Gastrocnemius medialis (tissue), 4 donors: Measurements from ENCODE around the gene MRPL39. TPM values are rescaled to one million over a fixed set of nuclear protein-coding genes. Genes with fewer than 3 reads are reported as not detected.
A peak's percentile ranks its signal among the peaks of the same experiment; 100 is the strongest.

Experiments used
- ATAC-seq, 2 donors: fragments of 150-250 bp; one replicate each; pipeline ENCODE4 v1.9.1; 2016
- DNase-seq, 2 donors: peaks; one replicate each; pipeline ENCODE4 v3.0.0-alpha.2; 2019
- H3K27ac ChIP-seq, 4 donors: fragments of 200-600 bp; sonication (generic); 1 replicate in 1 of 4; 2 replicates in 3 of 4; pipeline ENCODE4 v1.5.1; 2016 to 2018; ENCODE audit warnings: mild to moderate bottlenecking in 2 of 4, moderate library complexity in 1 of 4
- H3K27me3 ChIP-seq, 3 donors: fragments of 200-600 bp; sonication (generic) in 2 of 3; 1 replicate in 1 of 3; 2 replicates in 2 of 3; pipeline versions ENCODE4 v1.5.1 to v1.6.0; 2016 to 2019; ENCODE audit warnings: mild to moderate bottlenecking in 1 of 3, moderate library complexity in 1 of 3
- H3K36me3 ChIP-seq, 2 donors: fragments of 200-600 bp; sonication (generic) in 1 of 2; one replicate each; pipeline ENCODE4 v1.5.1; 2017 to 2018
- H3K4me1 ChIP-seq, 2 donors: fragments of 200-600 bp; sonication (generic) in 1 of 2; one replicate each; pipeline ENCODE4 v1.5.1; 2016 to 2017; ENCODE audit warnings: mild to moderate bottlenecking in 2 of 2
- H3K4me3 ChIP-seq, 4 donors: fragments of 200-600 bp; sonication (generic) in 3 of 4; 1 replicate in 1 of 4; 2 replicates in 3 of 4; pipeline ENCODE4 v1.5.1; 2016 to 2019; ENCODE audit warnings: mild to moderate bottlenecking in 2 of 4
- H3K9me3 ChIP-seq, 3 donors: fragments of 200-600 bp; sonication (generic) in 2 of 3; 1 replicate in 1 of 3; 2 replicates in 2 of 3; pipeline ENCODE4 v1.5.1; 2016 to 2019
- POLR2A ChIP-seq, 2 donors: fragments of 450-650 bp; IDR thresholded peaks; one replicate each; pipeline ENCODE4 v1.6.1; 2017; ENCODE audit warnings: antibody characterized with exemption in 2 of 2, mild to moderate bottlenecking in 2 of 2, moderate library complexity in 2 of 2
- in situ Hi-C, 4 donors: fragments of 200-750 bp; cut with MboI; loops; one replicate each; pipeline versions ENCODE4 v1.15.0 to v1.8.0; 2017; ENCODE audit warnings: low sequenced_read_pairs in 4 of 4
- intact Hi-C: fragments of 100-400 bp; cut with DNase I; formaldehyde crosslinking; loops from one replicate; pipeline ENCODE4 v1.15.1; 2023; ENCODE audit warnings: low total_unique reads
- total RNA-seq, 4 donors: library from RNA; depleted of rRNA; stranded (reverse); fragments of >200 nt; gene quantifications; one replicate each; pipeline versions ENCODE4 v1.1.0 to v1.2.3, GENCODE V29; 2016
- TF ChIP-seq, protein P1 (sequence below), 5 experiments: fragments of 450-650 bp in 3 of 5; fragments of 200-600 bp in 2 of 5; sonication (generic) in 2 of 5; IDR thresholded peaks in 4 of 5; conservative IDR thresholded peaks in 1 of 5; 1 replicate in 4 of 5; 2 replicates in 1 of 5; pipeline ENCODE4 v1.5.1; 2016 to 2019; ENCODE audit warnings: antibody characterized with exemption in 5 of 5, mild to moderate bottlenecking in 3 of 5, moderate library complexity in 3 of 5

The MRPL39 gene
- total RNA-seq, 4 donors from 2014 or later: 27.1 to 56.6 (median 39.0) TPM

DNA sequence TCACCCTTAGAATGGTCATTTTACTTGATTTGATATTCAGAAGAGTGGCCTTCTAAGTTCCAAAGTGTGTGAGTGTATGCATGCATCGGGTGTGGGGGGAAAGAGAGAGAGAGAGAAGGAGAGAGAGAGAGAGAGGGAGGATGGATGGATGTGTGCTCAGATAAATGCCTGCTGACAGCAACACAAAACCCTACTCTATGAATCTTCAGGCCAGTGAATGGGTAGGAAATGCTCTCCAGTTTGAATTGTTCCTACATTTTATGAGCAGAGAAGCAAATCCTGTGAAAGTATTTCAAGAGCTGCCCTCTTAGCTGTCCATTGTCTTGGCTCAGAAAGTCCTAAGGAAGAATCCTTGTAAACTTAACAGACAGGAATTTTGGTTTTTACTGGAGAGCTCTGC, 39.2 kb upstream of the MRPL39 start:
- Histone ChIP-seq H3K36me3 (no peaks in the 10 kb centered on the region), H3K9me3 (no peaks in the 10 kb centered on the region), H3K4me3 (no peak overlapping the region), H3K27ac (no peak overlapping the region), H3K27me3 (no peaks in the 10 kb centered on the region), H3K4me1 (peaks cover 0 to 7% of the 10 kb centered on the region in 2 donors)
- ATAC-seq (no peak), DNase-seq (no peak)
- no peak for TF ChIP-seq POLR2A (IDR thresholded peaks at IDR 0.05)
- TF ChIP-seq, protein P1, sequence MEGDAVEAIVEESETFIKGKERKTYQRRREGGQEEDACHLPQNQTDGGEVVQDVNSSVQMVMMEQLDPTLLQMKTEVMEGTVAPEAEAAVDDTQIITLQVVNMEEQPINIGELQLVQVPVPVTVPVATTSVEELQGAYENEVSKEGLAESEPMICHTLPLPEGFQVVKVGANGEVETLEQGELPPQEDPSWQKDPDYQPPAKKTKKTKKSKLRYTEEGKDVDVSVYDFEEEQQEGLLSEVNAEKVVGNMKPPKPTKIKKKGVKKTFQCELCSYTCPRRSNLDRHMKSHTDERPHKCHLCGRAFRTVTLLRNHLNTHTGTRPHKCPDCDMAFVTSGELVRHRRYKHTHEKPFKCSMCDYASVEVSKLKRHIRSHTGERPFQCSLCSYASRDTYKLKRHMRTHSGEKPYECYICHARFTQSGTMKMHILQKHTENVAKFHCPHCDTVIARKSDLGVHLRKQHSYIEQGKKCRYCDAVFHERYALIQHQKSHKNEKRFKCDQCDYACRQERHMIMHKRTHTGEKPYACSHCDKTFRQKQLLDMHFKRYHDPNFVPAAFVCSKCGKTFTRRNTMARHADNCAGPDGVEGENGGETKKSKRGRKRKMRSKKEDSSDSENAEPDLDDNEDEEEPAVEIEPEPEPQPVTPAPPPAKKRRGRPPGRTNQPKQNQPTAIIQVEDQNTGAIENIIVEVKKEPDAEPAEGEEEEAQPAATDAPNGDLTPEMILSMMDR (IDR thresholded peaks at IDR 0.05 in 4 of 5, conservative IDR thresholded peaks at IDR 0.05 in 1 of 5): no peak
- intact Hi-C loops (no loop called here), in situ Hi-C loops (no loop called here)

GRCh38 chr21:25643486-25643885, 36.2 kb upstream of the MRPL39 start:
- Histone ChIP-seq H3K27me3 (no peaks in the 10 kb centered on the region), H3K4me3 (no peak overlapping the region), H3K36me3 (no peaks in the 10 kb centered on the region), H3K4me1 (peaks cover 0 to 12% of the 10 kb centered on the region in 2 donors), H3K27ac (no peak overlapping the region), H3K9me3 (no peaks in the 10 kb centered on the region)
- in situ Hi-C loops: no loop called here
- intact Hi-C loops: no loop called here
- ATAC-seq (no peak), DNase-seq (no peak)
- TF ChIP-seq, protein P1 (IDR thresholded peaks at IDR 0.05 in 4 of 5, conservative IDR thresholded peaks at IDR 0.05 in 1 of 5): no peak
- no peak for TF ChIP-seq POLR2A (IDR thresholded peaks at IDR 0.05)

- Histone ChIP-seq H3K4me1 (peaks cover 0 to 8% of the 10 kb centered on the region in 2 donors), H3K27ac (peak overlapping the region in 3 of 4 donors; percentile 76 to 82 (median 82)), H3K36me3 (no peaks in the 10 kb centered on the region), H3K9me3 (no peaks in the 10 kb centered on the region), H3K27me3 (no peaks in the 10 kb centered on the region), H3K4me3 (peak overlapping the region; percentile 65 to 85 (median 72))
- in situ Hi-C loops: no loop called here
- DNase-seq (no peak), ATAC-seq (no peak)
- no peak for TF ChIP-seq POLR2A (IDR thresholded peaks at IDR 0.05)
- TF ChIP-seq, protein P1 (IDR thresholded peaks at IDR 0.05 in 4 of 5, conservative IDR thresholded peaks at IDR 0.05 in 1 of 5): no peak
- intact Hi-C loops: no loop called here
These were observed 33.6 kb upstream of the MRPL39 start for GRCh38 chr21:25640943-25641292.

GRCh38 chr21:25640202-25640942, 33.1 kb upstream of the MRPL39 start:
- peaks cover 0 to 8% of the 10 kb centered on the region in 2 donors for H3K4me1 ChIP-seq
- H3K36me3 ChIP-seq: no peaks in the 10 kb centered on the region
- no peaks in the 10 kb centered on the region for H3K27me3 ChIP-seq
- in situ Hi-C loops (no loop called here), intact Hi-C loops (no loop called here)
- H3K27ac ChIP-seq: peak overlapping the region; percentile 66 to 82 (median 79)
- DNase-seq: no peak
- ATAC-seq: peak; percentile 25 to 32
- no peaks in the 10 kb centered on the region for H3K9me3 ChIP-seq
- TF ChIP-seq, protein P1 (IDR thresholded peaks at IDR 0.05 in 4 of 5, conservative IDR thresholded peaks at IDR 0.05 in 1 of 5): no peak
- TF ChIP-seq POLR2A (IDR thresholded peaks at IDR 0.05): no peak
- peak overlapping the region; percentile 65 to 85 (median 72) for H3K4me3 ChIP-seq
